Neural progenitor cell (in vitro differentiated cells): ENCODE results near the gene CHRM4.

Source experiments
- CTCF ChIP-seq: fragments of 200-600 bp; sonication (generic); IDR thresholded peaks from 2 replicates; pipeline ENCODE4 v1.5.1; 2017; ENCODE audit warnings: antibody characterized with exemption, mild to moderate bottlenecking
- EZH2 ChIP-seq: fragments of 200-600 bp; sonication (generic); IDR thresholded peaks from 2 replicates; pipeline ENCODE4 v1.6.1; 2017; ENCODE audit warnings: antibody characterized with exemption, mild to moderate bottlenecking, moderate library complexity

- TF ChIP-seq EZH2 (no peak), CTCF (no peak)
These were observed 45.6 kb downstream of the CHRM4 start for GRCh38 chr11:46345881-46346484.
